Natural killer cell (primary cell): ENCODE results near the gene LTA. TPM values are rescaled to one million over a fixed set of nuclear protein-coding genes. Genes with fewer than 3 reads are reported as not detected.
A peak's percentile ranks its signal among the peaks of the same experiment; 100 is the strongest.

Experiments
- ATAC-seq, 3 donors: fragments of 150-1000 bp in 2 of 3; fragments of 200-7000 bp in 1 of 3; cut with Tn5 transposase; 1 replicate in 1 of 3; 2 replicates in 2 of 3; pipeline ENCODE4 v1.10.0; 2021; ENCODE audit warnings: mild to moderate bottlenecking in 2 of 3, moderate library complexity in 2 of 3
- DNase-seq, 2 donors: peaks; one replicate each; pipeline versions ENCODE4 v3.0.0 to v3.0.0-alpha.2; 2013 to 2021; ENCODE audit warnings: mixed read lengths in 1 of 2
- H3K27ac ChIP-seq: one replicate; pipeline ENCODE4 v1.5.1; 2013; ENCODE audit warnings: mild to moderate bottlenecking, low read length
- H3K27me3 ChIP-seq: one replicate; pipeline ENCODE4 v1.6.1; 2013; ENCODE audit warnings: low read length; ENCODE audit not compliant: control insufficient read depth, insufficient read depth
- H3K36me3 ChIP-seq: one replicate; pipeline ENCODE4 v1.6.1; 2013; ENCODE audit warnings: low read length; ENCODE audit not compliant: control insufficient read depth, insufficient read depth
- H3K4me1 ChIP-seq: one replicate; pipeline ENCODE4 v1.6.1; 2013; ENCODE audit warnings: low read length; ENCODE audit not compliant: control insufficient read depth, insufficient read depth
- H3K4me3 ChIP-seq: one replicate; pipeline ENCODE4 v1.5.1; 2013; ENCODE audit warnings: low read length
- H3K9me3 ChIP-seq: one replicate; pipeline ENCODE4 v1.6.1; 2013; ENCODE audit warnings: low read length; ENCODE audit not compliant: control insufficient read depth, insufficient read depth
- H3K27ac Mint-ChIP-seq, 2 donors: one replicate each; pipeline ENCODE4 v1.8.0; 2022; ENCODE audit warnings: mild to moderate bottlenecking in 2 of 2, mixed read lengths in 2 of 2, moderate library complexity in 1 of 2
- H3K27me3 Mint-ChIP-seq, 2 donors: one replicate each; pipeline ENCODE4 v1.8.0; 2022; ENCODE audit warnings: low read depth in 2 of 2, mixed read lengths in 2 of 2
- H3K36me3 Mint-ChIP-seq: one replicate; pipeline ENCODE4 v1.8.0; 2022; ENCODE audit warnings: mixed read lengths
- H3K4me1 Mint-ChIP-seq, 2 donors: one replicate each; pipeline ENCODE4 v1.8.0; 2022; ENCODE audit warnings: mixed read lengths in 2 of 2
- H3K4me3 Mint-ChIP-seq: one replicate; pipeline ENCODE4 v1.8.0; 2022; ENCODE audit warnings: mild to moderate bottlenecking, moderate library complexity, mixed read lengths
- H3K9me3 Mint-ChIP-seq, 2 donors: one replicate each; pipeline ENCODE4 v1.8.0; 2022; ENCODE audit warnings: mixed read lengths in 2 of 2
- CTCF ChIP-seq: fragments of 200-600 bp; IDR thresholded peaks from one replicate; pipeline ENCODE4 v1.8.0; 2022; ENCODE audit warnings: antibody characterized with exemption
- WGBS: methylation state at CpG from one replicate; pipeline ENCODE4 v1.1.7; 2013; ENCODE audit warnings: missing lambda C conversion rate; ENCODE audit not compliant: insufficient coverage; 5-methylcytosine and 5-hydroxymethylcytosine counted together
- intact Hi-C: fragments of 100-400 bp; cut with micrococcal nuclease; formaldehyde crosslinking; loops from one replicate; pipeline ENCODE4 v1.14.2; 2022
- total RNA-seq, 4 donors: library from RNA; stranded (reverse); fragments of 120-200 nt in 1 of 4; gene quantifications; one replicate each; pipeline versions ENCODE4 v1.2.3 to v1.2.4, GENCODE V29; 2013 to 2022

The LTA gene
- total RNA-seq, 3 donors from 2014 or later (not counting 1 experiment from before 2014, with no cell fraction given) = 7.6 to 13.1 (median 8.7) TPM

- H3K27ac ChIP-seq = no peak overlapping the region
- 84% methylated on average over 12 of the region's 12 CpGs for WGBS
- intact Hi-C loops = no loop called here
Measured at GRCh38 chr6:31578184-31579118, 6.4 kb downstream of the LTA start.

GRCh38 chr6:31579119-31579505, 7.0 kb downstream of the LTA start:
- Histone ChIP-seq H3K27me3 (no peaks in the 10 kb centered on the region), H3K27ac (no peak overlapping the region), H3K4me1 (peaks cover 89% of the 10 kb centered on the region), H3K4me3 (no peak overlapping the region), H3K36me3 (peaks cover 10% of the 10 kb centered on the region), H3K9me3 (no peaks in the 10 kb centered on the region)
- Mint-ChIP-seq H3K27me3 (no peaks in the 10 kb centered on the region), H3K9me3 (no peaks in the 10 kb centered on the region), H3K4me3 (peak overlapping the region; percentile 80), H3K27ac (peak overlapping the region; percentile 95 to 100), H3K36me3 (no peaks in the 10 kb centered on the region), H3K4me1 (peaks cover 78 to 86% of the 10 kb centered on the region in 2 donors)
- intact Hi-C loops = no loop called here
- no peak for TF ChIP-seq CTCF
- no peak for ATAC-seq
- DNase-seq = peak in 1 of 2 donors; percentile 15
- WGBS = 91% methylated on average over 3 of the region's 3 CpGs

More at GRCh38 chr6:31578184-31579118, 6.4 kb downstream of the LTA start:
- H3K9me3 Mint-ChIP-seq = no peaks in the 10 kb centered on the region
- peaks cover 89% of the 10 kb centered on the region for H3K4me1 ChIP-seq
- peak in 1 of 2 donors; percentile 19 for DNase-seq
- H3K4me3 ChIP-seq = no peak overlapping the region
- no peaks in the 10 kb centered on the region for H3K36me3 Mint-ChIP-seq
- peaks cover 84 to 92% of the 10 kb centered on the region in 2 donors for H3K4me1 Mint-ChIP-seq
- peak overlapping the region; percentile 95 to 100 for H3K27ac Mint-ChIP-seq
- no peaks in the 10 kb centered on the region for H3K27me3 ChIP-seq
- no peaks in the 10 kb centered on the region for H3K9me3 ChIP-seq
- no peaks in the 10 kb centered on the region for H3K27me3 Mint-ChIP-seq
- TF ChIP-seq CTCF = no peak
- H3K36me3 ChIP-seq = peaks cover 10% of the 10 kb centered on the region
- no peak for ATAC-seq
- H3K4me3 Mint-ChIP-seq = peak overlapping the region; percentile 80

GRCh38 chr6:31579546-31580437, 7.7 kb downstream of the LTA start:
- TF ChIP-seq CTCF = no peak
- peak overlapping the region; percentile 87 for H3K27ac ChIP-seq
- H3K27me3 Mint-ChIP-seq = no peaks in the 10 kb centered on the region
- peaks cover 10% of the 10 kb centered on the region for H3K36me3 ChIP-seq
- no peak for ATAC-seq
- peak overlapping the region; percentile 95 to 100 for H3K27ac Mint-ChIP-seq
- DNase-seq = peak in 1 of 2 donors; percentile 37
- H3K9me3 ChIP-seq = no peaks in the 10 kb centered on the region
- WGBS = 61% methylated on average over 6 of the region's 8 CpGs
- H3K4me1 ChIP-seq = peaks cover 89% of the 10 kb centered on the region
- H3K36me3 Mint-ChIP-seq = no peaks in the 10 kb centered on the region
- H3K27me3 ChIP-seq = no peaks in the 10 kb centered on the region
- H3K4me3 ChIP-seq = peak overlapping the region; percentile 98
- intact Hi-C loops = loop anchor here (2.0 to 5.0 kb wide), 2 partner anchors 19 to 87 kb away; no protein-coding TSS in a partner anchor
- H3K4me1 Mint-ChIP-seq = peaks cover 73 to 79% of the 10 kb centered on the region in 2 donors
- no peaks in the 10 kb centered on the region for H3K9me3 Mint-ChIP-seq
- H3K4me3 Mint-ChIP-seq = peak overlapping the region; percentile 98
